H1 (cell line): Measurements from ENCODE around the gene PRG3. TPM values are rescaled to one million over a fixed set of nuclear protein-coding genes. Genes with fewer than 3 reads are reported as not detected.

Source experiments
- CTCF ChIA-PET: fragments of 300-600 bp; sonication (Branson Sonifier 250); formaldehyde crosslinking; loops from one replicate; lab custom pipeline; 2021; ENCODE audit not compliant: partially characterized antibody; lab: Charles Lee
- POLR2A ChIA-PET: fragments of 300-600 bp; sonication (Branson Sonifier 250); formaldehyde crosslinking; loops from one replicate; lab custom pipeline; 2021; ENCODE audit warnings: inconsistent platforms; ENCODE audit not compliant: partially characterized antibody; lab: Charles Lee
- DNase-seq, 2 experiments: peaks; one replicate each; pipeline versions ENCODE4 v3.0.0 to v3.0.0-alpha.2; 2010 to 2022; ENCODE audit warnings: low spot score in 2 of 2, low read depth in 1 of 2, mixed read lengths in 1 of 2
- FAIRE-seq: peaks from 2 replicates; lab custom pipeline; 2011; peaks lifted over from hg19 to GRCh38; lab: Jason Lieb, UNC
- H2AFZ ChIP-seq: 2 replicates; pipeline ENCODE4 v1.8.1; 2012; ENCODE audit warnings: low read length, inconsistent platforms
- H2AK5ac ChIP-seq: 2 replicates; pipeline ENCODE4 v1.6.1; 2013; ENCODE audit warnings: low read depth, low read length
- H2BK120ac ChIP-seq: replicated peaks from 2 replicates; pipeline ENCODE3; 2013; ENCODE audit warnings: low read depth, low read length, inconsistent platforms
- H2BK12ac ChIP-seq: 2 replicates; pipeline ENCODE4 v1.6.1; 2013; ENCODE audit warnings: low read depth, low read length
- H2BK15ac ChIP-seq: 2 replicates; pipeline ENCODE4 v1.6.1; 2013; ENCODE audit warnings: low read length
- H2BK20ac ChIP-seq: 2 replicates; pipeline ENCODE4 v1.6.1; 2013; ENCODE audit warnings: low read length
- H2BK5ac ChIP-seq: 2 replicates; pipeline ENCODE4 v1.6.1; 2013; ENCODE audit warnings: low read depth, low read length
- H3K14ac ChIP-seq: 2 replicates; pipeline ENCODE4 v1.6.1; 2013; ENCODE audit warnings: inconsistent platforms; ENCODE audit not compliant: insufficient read length
- H3K18ac ChIP-seq: 2 replicates; pipeline ENCODE4 v1.6.1; 2013; ENCODE audit warnings: low read length; ENCODE audit errors: extremely low read depth
- H3K23ac ChIP-seq: 2 replicates; pipeline ENCODE4 v1.6.1; 2013; ENCODE audit warnings: inconsistent platforms; ENCODE audit not compliant: insufficient read length
- H3K23me2 ChIP-seq: 2 replicates; pipeline ENCODE4 v1.6.1; 2013; ENCODE audit warnings: low read depth, low read length
- H3K27ac ChIP-seq: 2 replicates; pipeline ENCODE4 v1.6.1; 2011; ENCODE audit warnings: low read depth, low read length, inconsistent platforms
- H3K27me3 ChIP-seq, 4 experiments: replicated peaks in 1 of 4; 1 replicate in 1 of 4; 2 replicates in 3 of 4; pipeline versions ENCODE4 v1.6.1 to v1.8.1; 2011 to 2013; ENCODE audit warnings: low read length in 3 of 4, mild to moderate bottlenecking in 3 of 4, inconsistent platforms in 2 of 4, mixed read lengths in 2 of 4, moderate library complexity in 1 of 4; ENCODE audit not compliant: control insufficient read depth in 3 of 4, insufficient read depth in 3 of 4; ENCODE audit errors: extremely low read depth in 1 of 4
- H3K36me3 ChIP-seq, 4 experiments: 2 replicates each; pipeline versions ENCODE4 v1.6.1 to v1.8.1; 2011 to 2013; ENCODE audit warnings: mild to moderate bottlenecking in 4 of 4, low read length in 3 of 4, moderate library complexity in 2 of 4, control low read depth in 1 of 4, inconsistent platforms in 1 of 4; ENCODE audit not compliant: insufficient read depth in 4 of 4, control insufficient read depth in 2 of 4
- H3K4ac ChIP-seq: replicated peaks from 2 replicates; pipeline ENCODE3; 2013; ENCODE audit warnings: low read length, low read depth, mixed read lengths, inconsistent platforms; ENCODE audit not compliant: insufficient read length
- H3K4me1 ChIP-seq, 4 experiments: replicated peaks in 1 of 4; 1 replicate in 1 of 4; 2 replicates in 3 of 4; pipeline versions ENCODE4 v1.6.1 to v1.8.1; 2011 to 2013; ENCODE audit warnings: low read length in 3 of 4, inconsistent platforms in 2 of 4, mixed read lengths in 1 of 4; ENCODE audit not compliant: insufficient read depth in 4 of 4, control insufficient read depth in 3 of 4
- H3K4me2 ChIP-seq, 2 experiments: 2 replicates each; pipeline versions ENCODE4 v1.6.1 to v1.8.1; 2011 to 2013; ENCODE audit warnings: low read depth in 2 of 2, low read length in 2 of 2, control low read depth in 1 of 2, inconsistent platforms in 1 of 2, mild to moderate bottlenecking in 1 of 2; ENCODE audit not compliant: insufficient read depth in 1 of 2
- H3K4me3 ChIP-seq, 4 experiments: fragments of 200-600, 300-600 bp in 1 of 4; sonication (generic), shearing (Covaris generic), sonication (Bioruptor Twin) in 1 of 4; 2 replicates each; pipeline versions ENCODE4 v1.5.1 to v1.8.1; 2011 to 2016; ENCODE audit warnings: low read length in 4 of 4, low read depth in 3 of 4, control low read depth in 2 of 4, inconsistent platforms in 2 of 4, mild to moderate bottlenecking in 2 of 4, mixed read lengths in 1 of 4, moderate library complexity in 1 of 4; ENCODE audit not compliant: insufficient read depth in 2 of 4; ENCODE audit errors: extremely low read depth in 1 of 4
- H3K56ac ChIP-seq: replicated peaks from 2 replicates; pipeline ENCODE3; 2013; ENCODE audit warnings: low read depth, mild to moderate bottlenecking, mixed read lengths, low read length, inconsistent platforms; ENCODE audit not compliant: insufficient read length
- H3K79me1 ChIP-seq: 2 replicates; pipeline ENCODE4 v1.6.1; 2013; ENCODE audit warnings: low read depth, low read length, control low read depth
- H3K79me2 ChIP-seq, 2 experiments: 2 replicates each; pipeline versions ENCODE4 v1.6.1 to v1.8.1; 2012 to 2013; ENCODE audit warnings: low read length in 2 of 2, mild to moderate bottlenecking in 2 of 2, inconsistent platforms in 1 of 2; ENCODE audit not compliant: insufficient read depth in 2 of 2, control insufficient read depth in 1 of 2
- H3K9ac ChIP-seq, 4 experiments: replicated peaks in 1 of 4; 1 replicate in 1 of 4; 2 replicates in 3 of 4; pipeline versions ENCODE4 v1.6.1 to v1.8.1; 2011 to 2013; ENCODE audit warnings: low read depth in 3 of 4, low read length in 3 of 4, control low read depth in 2 of 4, mild to moderate bottlenecking in 2 of 4, moderate library complexity in 2 of 4, inconsistent platforms in 1 of 4; ENCODE audit errors: extremely low read depth in 1 of 4
- H3K9me3 ChIP-seq, 2 experiments: 2 replicates each; pipeline versions ENCODE4 v1.6.1 to v1.8.1; 2012 to 2013; ENCODE audit warnings: mild to moderate bottlenecking in 2 of 2, moderate library complexity in 2 of 2, control low read depth in 1 of 2, inconsistent platforms in 1 of 2, low read depth in 1 of 2, low read length in 1 of 2, mixed read lengths in 1 of 2; ENCODE audit not compliant: insufficient read depth in 2 of 2
- H4K20me1 ChIP-seq, 2 experiments: replicated peaks in 1 of 2; 2 replicates each; pipeline versions ENCODE3 to v1.8.1; 2011 to 2013; ENCODE audit warnings: inconsistent platforms in 2 of 2, low read length in 2 of 2, mild to moderate bottlenecking in 1 of 2; ENCODE audit not compliant: insufficient read depth in 2 of 2, control insufficient read depth in 1 of 2
- H4K5ac ChIP-seq: 2 replicates; pipeline ENCODE4 v1.6.1; 2013; ENCODE audit warnings: low read length, low read depth, mixed read lengths, inconsistent platforms; ENCODE audit not compliant: insufficient read length
- H4K8ac ChIP-seq: 2 replicates; pipeline ENCODE4 v1.8.0; 2013; ENCODE audit warnings: mild to moderate bottlenecking, moderate library complexity, low read length, inconsistent platforms; ENCODE audit not compliant: insufficient read depth; ENCODE audit errors: extremely low read depth
- H4K91ac ChIP-seq: replicated peaks from 2 replicates; pipeline ENCODE3; 2013; ENCODE audit warnings: low read length, mixed read lengths, inconsistent platforms; ENCODE audit not compliant: insufficient read length
- ATF3 ChIP-seq: IDR thresholded peaks from 2 replicates; pipeline ENCODE4 v1.6.1; 2011; ENCODE audit warnings: low read depth, mild to moderate bottlenecking, low read length; ENCODE audit not compliant: insufficient read depth
- HDAC2 ChIP-seq, 2 experiments: fragments of 300-600 bp in 1 of 2; sonication (generic) in 1 of 2; IDR thresholded peaks; 2 replicates each; pipeline ENCODE4 v1.6.1; 2011 to 2012; ENCODE audit warnings: low read depth in 2 of 2, low read length in 2 of 2, mild to moderate bottlenecking in 2 of 2, moderate library complexity in 2 of 2, borderline replicate concordance in 1 of 2, inconsistent platforms in 1 of 2
- SP1 ChIP-seq: IDR thresholded peaks from 2 replicates; pipeline ENCODE4 v1.6.1; 2011; ENCODE audit warnings: low read depth, low read length
- TAF7 ChIP-seq: optimal IDR thresholded peaks from 2 replicates; pipeline ENCODE3; 2011; ENCODE audit warnings: low read depth, mild to moderate bottlenecking, inconsistent platforms, low read length, moderate library complexity, borderline replicate concordance
- TBP ChIP-seq: IDR thresholded peaks from 2 replicates; pipeline ENCODE4 v1.6.1; 2011; ENCODE audit warnings: low read depth, low read length, improper control_type of control experiment
- YY1 ChIP-seq: IDR thresholded peaks from 2 replicates; pipeline ENCODE4 v1.6.1; 2011; ENCODE audit warnings: low read depth, mild to moderate bottlenecking, low read length
- WGBS, 2 experiments: shearing (Covaris generic) in 1 of 2; methylation state at CpG; one replicate each; pipeline versions ENCODE4 v1.1.6 to v1.1.7; 2013 to 2015; ENCODE audit warnings: low lambda C conversion rate in 2 of 2, mixed read lengths in 2 of 2, inconsistent platforms in 1 of 2, low coverage in 1 of 2, missing lambda C conversion rate in 1 of 2; ENCODE audit not compliant: insufficient replicate concordance in 2 of 2, insufficient coverage in 1 of 2, insufficient read length in 1 of 2; ENCODE audit errors: extremely low coverage in 1 of 2, missing lambda C conversion rate in 1 of 2; 5-methylcytosine and 5-hydroxymethylcytosine counted together
- polyA plus RNA-seq, 7 experiments: library from polyadenylated mRNA; depleted of rRNA in 3 of 7; stranded (reverse) in 5 of 7; unstranded in 2 of 7; fragments of >200 nt in 5 of 7; fragments of 200-250 nt in 2 of 7; gene quantifications; 1 replicate in 5 of 7; 2 replicates in 1 of 7; 4 replicates in 1 of 7; pipeline versions ENCODE4 v1.2.1 to v1.2.3, GENCODE V29; 2011 to 2013; ENCODE audit warnings: missing spikeins in 2 of 7, mixed read lengths in 2 of 7
- total RNA-seq: library from RNA; stranded (reverse); fragmentation: NEBNext Ultra II Directional; extraction: Animal tissue kit (Norgen Biotek cat#: 25700); gene quantifications from 2 replicates; pipeline ENCODE4 v1.2.1, GENCODE V29; 2021

Gene PRG3
- total and polyA plus RNA-seq, 2 of the 8 experiments (the other 6 are each of a cell fraction or from before 2014, with no cell fraction given): not detected

DNA sequence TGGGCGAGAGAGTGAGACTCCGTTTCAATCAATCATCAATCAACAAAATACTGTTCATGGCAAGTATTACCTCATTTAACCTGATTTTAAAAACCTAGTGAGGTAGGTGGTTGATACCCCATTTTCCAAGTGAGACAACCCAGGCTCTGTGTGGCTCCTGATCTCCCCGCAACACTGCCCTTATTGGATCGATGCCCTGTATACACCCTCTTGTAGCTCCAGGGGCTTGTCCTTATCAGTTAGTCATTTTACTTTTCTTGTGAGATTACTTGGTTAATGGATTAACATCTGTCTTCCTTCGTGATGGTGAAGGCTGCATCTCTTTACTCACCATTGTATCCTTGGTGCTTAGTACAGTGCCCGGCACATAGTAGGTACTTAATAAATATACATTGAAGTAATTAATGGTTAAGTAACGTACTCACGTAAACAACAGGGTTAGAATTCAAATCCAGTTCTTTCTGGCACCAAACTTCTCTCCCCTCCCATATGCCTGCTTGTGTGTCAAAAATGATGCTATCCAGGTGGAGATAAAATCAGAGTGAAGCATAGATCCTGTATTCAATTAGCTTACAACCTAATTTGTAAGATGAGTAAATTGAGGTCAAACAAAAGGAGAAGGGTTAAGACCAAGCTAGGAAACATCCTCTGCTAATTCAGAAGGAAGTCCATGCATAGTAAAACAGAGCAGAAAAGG, 11.3 kb upstream of the PRG3 start:
- Histone ChIP-seq H4K5ac (no peak overlapping the region), H3K4me1 (no peaks in the 10 kb centered on the region), H3K27ac (no peak overlapping the region), H3K4me3 (no peak overlapping the region), H3K23ac (no peak overlapping the region), H3K36me3 (no peaks in the 10 kb centered on the region), H2AFZ (no peak overlapping the region), H4K91ac (no peak overlapping the region), H4K8ac (no peak overlapping the region), H3K56ac (no peak overlapping the region), H3K4me2 (no peak overlapping the region), H3K79me1 (no peaks in the 10 kb centered on the region; the same call in 1 of the 2 replicates), H3K23me2 (no peaks in the 10 kb centered on the region), H2BK15ac (no peak overlapping the region), H3K18ac (no peak overlapping the region), H3K4ac (no peak overlapping the region), H3K9me3 (no peaks in the 10 kb centered on the region), H2AK5ac (no peak overlapping the region), H2BK12ac (no peak overlapping the region), H4K20me1 (no peaks in the 10 kb centered on the region), H2BK5ac (no peak overlapping the region), H2BK120ac (no peak overlapping the region), H2BK20ac (no peak overlapping the region), H3K27me3 (no peaks in the 10 kb centered on the region; a peak in 1 of 7 replicates), H3K79me2 (no peaks in the 10 kb centered on the region), H3K14ac (no peak overlapping the region), H3K9ac (no peak overlapping the region)
- DNase-seq: no peak
- no peak for FAIRE-seq
- CTCF ChIA-PET: interaction anchor here (0.6 to 1.7 kb wide), 5 partner anchors 12 to 143 kb away, joined by 3 to 5 read pairs (median 4); no protein-coding TSS in a partner anchor
- POLR2A ChIA-PET: interaction anchor here (1.2 to 2.2 kb wide), 6 partner anchors 10 to 67 kb away, joined by 3 to 4 read pairs (median 4); no protein-coding TSS in a partner anchor
- 83% methylated on average over 8 of the region's 8 CpGs; no CpG with 5 or more reads in 1 of the 2 experiments for WGBS, 2 experiments
- TF ChIP-seq TBP (no peak), SP1 (no peak), TAF7 (no peak), HDAC2 (IDR thresholded peaks at IDR 0.05; ENCODE audit: borderline replicate concordance in 1 of 2, low read depth in 2 of 2, low read length in 2 of 2) (no peak), ATF3 (no peak), YY1 (no peak)
